ENCODE measurements around the gene PLEKHM3.

Gene PLEKHM3

DNA sequence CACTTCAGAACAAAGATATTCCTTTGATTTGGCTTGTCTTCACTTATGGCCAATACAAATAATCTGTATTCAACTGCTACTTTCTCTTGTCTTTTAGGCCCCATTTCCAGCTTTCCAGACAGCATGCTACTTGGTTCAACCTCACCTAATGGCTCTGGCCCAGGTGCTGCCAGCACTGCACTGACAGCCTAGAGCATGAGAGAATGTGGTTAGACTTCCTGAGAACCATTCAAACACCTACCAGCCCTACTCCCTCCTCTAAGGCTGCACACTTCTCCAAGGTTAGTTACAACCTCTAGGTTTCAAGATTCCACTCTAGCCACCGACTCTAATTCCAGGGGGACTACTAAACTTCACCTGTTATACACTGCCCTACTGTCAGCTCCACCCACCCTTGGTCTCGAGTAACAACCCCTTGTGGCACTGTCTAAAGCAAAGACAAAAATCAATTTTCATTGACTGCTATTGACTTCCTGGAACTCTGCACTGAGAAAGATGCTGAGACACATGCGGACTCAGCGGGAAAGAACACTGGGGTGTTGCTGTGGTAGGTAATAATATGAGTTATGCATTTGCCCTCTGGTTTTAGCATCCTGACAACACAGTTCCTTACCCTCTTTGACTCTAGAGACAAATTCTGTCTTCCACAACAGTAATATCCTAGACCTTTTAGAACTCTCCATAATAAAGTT, 38.2 kb downstream of the PLEKHM3 start:
- H3K4me3 ChIP-seq, result no peak overlapping the region
- DNase-seq, result no peak
- H3K9me3 ChIP-seq, result no peaks in the 10 kb centered on the region
- no peak overlapping the region for H3K27ac ChIP-seq
- no peaks in the 10 kb centered on the region for H3K27me3 ChIP-seq
- TF ChIP-seq CTCF (IDR thresholded peaks at IDR 0.05), result no peak
- no peaks in the 10 kb centered on the region for H3K4me1 ChIP-seq
- H3K36me3 ChIP-seq, result peaks cover 0 to 5% (median 0%) of the 10 kb centered on the region in 3 donors
- intact Hi-C loops (cut with DNase I; ENCODE audit: low total_unique reads), result no loop called here

GRCh38 chr2:207984765-207985480, 40.4 kb downstream of the PLEKHM3 start:
- Histone ChIP-seq H3K4me3 (no peak overlapping the region), H3K36me3 (peaks cover 0 to 5% (median 0%) of the 10 kb centered on the region in 3 donors), H3K27me3 (no peaks in the 10 kb centered on the region), H3K4me1 (no peaks in the 10 kb centered on the region), H3K27ac (no peak overlapping the region), H3K9me3 (no peaks in the 10 kb centered on the region)
- intact Hi-C loops (cut with DNase I; ENCODE audit: low total_unique reads), result no loop called here
- no peak for DNase-seq
- TF ChIP-seq CTCF (IDR thresholded peaks at IDR 0.05), result no peak

DNA sequence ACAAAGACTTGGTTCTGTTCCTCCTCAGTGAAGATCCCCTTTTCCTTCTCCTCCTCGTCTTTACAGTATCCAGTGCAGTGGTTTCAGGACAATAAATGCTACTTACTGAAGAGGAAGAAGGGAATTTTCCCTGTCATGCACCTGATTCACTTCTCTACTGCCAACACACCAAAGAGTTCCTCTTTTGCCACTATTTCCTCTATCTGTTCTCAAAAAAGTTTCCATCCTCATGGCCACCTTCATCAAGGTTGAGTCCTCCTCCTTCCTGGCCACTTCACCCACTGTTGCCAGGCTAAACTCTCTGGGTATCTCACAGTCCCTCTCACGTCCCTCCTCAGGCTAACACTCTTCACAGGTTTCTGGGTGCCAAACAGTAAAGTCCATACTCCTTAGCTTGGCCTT, 41.7 kb downstream of the PLEKHM3 start:
- no peak overlapping the region for H3K4me3 ChIP-seq
- H3K27ac ChIP-seq, result no peak overlapping the region
- intact Hi-C loops (cut with DNase I; ENCODE audit: low total_unique reads), result no loop called here
- no peaks in the 10 kb centered on the region for H3K9me3 ChIP-seq
- no peaks in the 10 kb centered on the region for H3K4me1 ChIP-seq
- H3K36me3 ChIP-seq, result peaks cover 0 to 5% (median 0%) of the 10 kb centered on the region in 3 donors
- TF ChIP-seq CTCF (IDR thresholded peaks at IDR 0.05), result no peak
- H3K27me3 ChIP-seq, result no peaks in the 10 kb centered on the region
- DNase-seq, result no peak

- Histone ChIP-seq H3K27ac (no peak overlapping the region), H3K27me3 (no peaks in the 10 kb centered on the region), H3K9me3 (no peaks in the 10 kb centered on the region), H3K4me3 (no peak overlapping the region), H3K36me3 (peaks cover 4 to 19% (median 11%) of the 10 kb centered on the region in 3 donors), H3K4me1 (no peaks in the 10 kb centered on the region)
- no peak for TF ChIP-seq CTCF (IDR thresholded peaks at IDR 0.05)
- DNase-seq, result no peak
- intact Hi-C loops (cut with DNase I; ENCODE audit: low total_unique reads), result loop anchor here (10.0 kb wide), 1 partner anchor 1396 kb away; no protein-coding TSS in a partner anchor
These were observed 47.0 kb downstream of the PLEKHM3 start for GRCh38 chr2:207978177-207978948.

DNA sequence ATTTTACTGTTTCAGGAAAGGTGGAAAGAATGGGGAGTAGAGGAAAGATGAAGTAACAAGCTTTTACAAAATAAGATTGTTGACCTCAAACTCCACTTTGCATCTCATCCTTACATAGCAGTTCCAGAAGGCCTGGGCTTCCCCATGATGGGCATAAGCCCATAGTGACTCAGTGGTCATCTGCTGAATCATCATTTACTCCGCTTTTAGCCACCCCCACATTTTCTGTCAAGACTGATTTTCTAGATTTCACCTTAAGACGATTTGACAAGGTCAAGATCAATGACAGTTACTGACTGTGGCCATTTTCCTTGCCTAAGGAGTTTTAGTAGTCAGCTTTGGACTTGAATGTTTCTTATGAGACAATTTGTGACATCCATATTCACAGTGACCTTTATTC, 49.4 kb downstream of the PLEKHM3 start:
- H3K4me3 ChIP-seq, result no peak overlapping the region
- DNase-seq, result no peak
- TF ChIP-seq CTCF (IDR thresholded peaks at IDR 0.05), result no peak
- peaks cover 0 to 4% (median 1%) of the 10 kb centered on the region in 4 donors for H3K4me1 ChIP-seq
- H3K36me3 ChIP-seq, result peaks cover 4 to 19% (median 11%) of the 10 kb centered on the region in 3 donors
- H3K27me3 ChIP-seq, result no peaks in the 10 kb centered on the region
- intact Hi-C loops (cut with DNase I; ENCODE audit: low total_unique reads), result loop anchor here (10.0 kb wide), 1 partner anchor 1399 kb away; no protein-coding TSS in a partner anchor
- no peak overlapping the region for H3K27ac ChIP-seq
- H3K9me3 ChIP-seq, result no peaks in the 10 kb centered on the region

Data from tibial artery (tissue), 4 donors.